ENCODE results near the gene IFT172.

GRCh38 chr2:27485496-27485895 lies 4.0 kb downstream of the IFT172 start:
- no peak for TF ChIP-seq CTCF (IDR thresholded peaks at IDR 0.05; ENCODE audit: low read depth, low read length)
- no peak for TF ChIP-seq POLR2A (IDR thresholded peaks at IDR 0.05; ENCODE audit: extremely low read depth, insufficient read length)
- TF ChIP-seq MYC (IDR thresholded peaks at IDR 0.05; ENCODE audit: low read depth, low read length) = no peak
